Measurements from ENCODE around the gene AFAP1L2.

Gene AFAP1L2, protein sequence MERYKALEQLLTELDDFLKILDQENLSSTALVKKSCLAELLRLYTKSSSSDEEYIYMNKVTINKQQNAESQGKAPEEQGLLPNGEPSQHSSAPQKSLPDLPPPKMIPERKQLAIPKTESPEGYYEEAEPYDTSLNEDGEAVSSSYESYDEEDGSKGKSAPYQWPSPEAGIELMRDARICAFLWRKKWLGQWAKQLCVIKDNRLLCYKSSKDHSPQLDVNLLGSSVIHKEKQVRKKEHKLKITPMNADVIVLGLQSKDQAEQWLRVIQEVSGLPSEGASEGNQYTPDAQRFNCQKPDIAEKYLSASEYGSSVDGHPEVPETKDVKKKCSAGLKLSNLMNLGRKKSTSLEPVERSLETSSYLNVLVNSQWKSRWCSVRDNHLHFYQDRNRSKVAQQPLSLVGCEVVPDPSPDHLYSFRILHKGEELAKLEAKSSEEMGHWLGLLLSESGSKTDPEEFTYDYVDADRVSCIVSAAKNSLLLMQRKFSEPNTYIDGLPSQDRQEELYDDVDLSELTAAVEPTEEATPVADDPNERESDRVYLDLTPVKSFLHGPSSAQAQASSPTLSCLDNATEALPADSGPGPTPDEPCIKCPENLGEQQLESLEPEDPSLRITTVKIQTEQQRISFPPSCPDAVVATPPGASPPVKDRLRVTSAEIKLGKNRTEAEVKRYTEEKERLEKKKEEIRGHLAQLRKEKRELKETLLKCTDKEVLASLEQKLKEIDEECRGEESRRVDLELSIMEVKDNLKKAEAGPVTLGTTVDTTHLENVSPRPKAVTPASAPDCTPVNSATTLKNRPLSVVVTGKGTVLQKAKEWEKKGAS

DNA sequence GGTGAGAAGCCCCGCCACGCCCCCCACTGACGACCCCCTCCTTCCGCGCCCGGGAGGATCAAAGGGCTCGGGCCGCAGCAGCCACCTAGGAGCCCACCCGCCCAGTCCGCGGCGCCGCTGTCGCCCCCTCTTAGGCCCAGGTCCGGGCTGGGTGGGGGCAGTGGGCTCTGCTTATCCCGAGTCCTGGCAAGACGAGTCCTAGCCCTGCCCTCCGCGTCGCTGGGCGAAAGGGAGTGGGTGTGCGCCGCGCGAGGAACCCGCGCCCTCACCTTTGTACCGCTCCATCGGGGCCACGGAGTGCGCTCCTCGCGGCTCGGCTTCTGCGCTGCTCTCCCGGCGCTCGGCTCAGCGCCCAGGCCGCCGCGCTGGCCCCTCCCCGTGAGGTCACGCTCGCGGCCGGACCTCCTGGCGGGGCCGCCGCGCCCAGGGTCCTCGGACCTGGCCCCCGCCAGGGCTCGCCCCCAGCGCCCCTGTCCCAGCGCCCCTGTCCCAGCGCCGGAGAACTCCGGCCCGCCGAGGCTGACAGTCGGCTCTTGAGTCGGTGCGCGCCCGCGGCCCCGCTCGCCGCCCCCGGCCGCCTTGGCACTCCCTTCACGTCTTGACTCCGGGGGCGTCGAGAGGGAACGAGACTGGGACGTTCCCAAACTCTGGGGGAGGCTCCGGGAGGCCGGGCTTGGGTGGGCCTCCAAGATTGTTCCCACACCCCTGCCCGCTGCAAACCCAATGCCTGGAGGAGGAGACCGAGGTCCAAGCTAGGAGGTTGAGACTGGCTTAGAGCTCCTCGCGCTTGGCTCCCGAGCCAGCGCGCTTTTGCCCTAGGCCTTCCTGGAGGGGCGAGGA, at the start of gene AFAP1L2:
AFAP1L2 (minus strand) TSS at position 332 of the 840 bp plus-strand sequence; CDS start at position 285, 47 bp downstream.
- DNase-seq (ENCODE audit: low read depth): no peak

DNA sequence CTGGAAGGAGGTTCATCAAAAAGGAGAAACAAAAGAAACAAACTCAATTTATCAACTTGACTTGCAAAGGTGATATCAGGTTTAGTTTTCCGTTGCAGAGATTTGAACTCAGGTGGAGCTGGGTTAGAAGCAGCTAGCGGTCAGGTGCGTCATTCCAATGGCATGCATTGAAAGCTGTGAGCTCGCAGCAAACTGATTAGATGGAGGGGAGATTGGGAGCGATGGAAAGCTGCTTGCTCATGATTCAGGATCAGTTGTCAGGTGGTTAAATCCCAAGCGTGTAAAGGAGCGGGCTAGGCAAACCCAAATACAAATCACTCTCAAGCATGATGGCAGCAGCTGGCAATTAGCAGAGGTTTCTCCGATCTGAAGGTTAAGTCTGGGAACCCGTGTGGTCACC, 49.3 kb upstream of the AFAP1L2 start:
- no peak for DNase-seq (ENCODE audit: low read depth)

DNA sequence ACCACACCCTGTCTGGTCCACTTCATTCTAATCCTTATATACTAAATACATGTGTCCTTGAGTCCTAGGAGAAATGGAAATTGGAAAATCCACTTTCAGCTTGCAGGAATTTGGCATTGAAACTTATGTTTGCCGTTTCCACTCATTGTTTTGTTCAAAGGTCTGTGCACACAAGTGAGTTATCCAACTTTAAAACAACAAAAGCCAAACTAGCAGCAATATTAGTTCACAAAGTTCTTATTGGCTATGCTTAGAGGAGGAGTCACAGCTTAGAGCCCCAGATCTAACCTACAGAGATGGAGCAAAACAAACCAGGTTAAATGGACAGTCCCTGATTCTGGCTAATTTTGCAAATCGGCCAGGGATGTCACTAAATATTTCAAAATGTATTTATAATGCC, 44.6 kb upstream of the AFAP1L2 start:
- no peak for DNase-seq (ENCODE audit: low read depth)

DNA sequence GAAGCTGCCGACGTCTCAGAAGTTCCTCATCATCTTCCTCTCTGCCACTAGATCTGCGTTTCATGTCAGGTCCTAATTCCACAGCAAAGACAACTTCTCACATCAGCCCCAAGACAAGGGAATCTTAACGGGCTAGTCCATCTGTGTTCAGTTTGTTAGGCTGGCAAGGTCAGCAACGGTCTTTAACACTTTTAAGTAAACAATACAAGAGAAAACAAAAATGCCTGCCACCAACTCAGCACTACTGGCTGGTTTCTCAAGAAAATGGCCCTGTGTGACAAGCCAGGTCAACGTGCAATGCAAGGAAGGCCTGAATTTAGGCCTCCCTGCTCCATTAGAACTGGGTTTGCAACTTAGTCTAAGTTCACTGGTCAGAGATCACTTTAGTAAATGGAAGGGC, 41.0 kb upstream of the AFAP1L2 start:
- DNase-seq (ENCODE audit: low read depth): no peak

DNA sequence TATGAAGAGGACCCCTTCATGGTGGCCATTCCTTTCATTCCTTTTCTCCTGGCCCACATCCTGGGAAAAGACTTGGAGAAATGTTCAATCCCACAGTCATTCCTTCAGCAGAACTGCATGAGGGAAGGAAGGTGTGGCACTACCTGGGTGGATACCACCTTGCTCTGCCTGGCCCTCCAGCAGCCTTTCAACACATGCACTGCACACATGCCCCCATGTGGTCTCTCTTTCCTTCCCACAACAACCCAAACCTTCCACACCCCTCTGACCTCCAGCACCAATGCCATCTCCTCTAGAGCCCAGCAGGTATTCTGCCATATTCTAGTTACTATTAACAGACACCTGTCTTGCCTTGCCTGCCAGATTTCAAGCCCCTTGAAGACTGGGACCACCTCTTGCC, 40.5 kb upstream of the AFAP1L2 start:
- DNase-seq (ENCODE audit: low read depth): no peak

DNA sequence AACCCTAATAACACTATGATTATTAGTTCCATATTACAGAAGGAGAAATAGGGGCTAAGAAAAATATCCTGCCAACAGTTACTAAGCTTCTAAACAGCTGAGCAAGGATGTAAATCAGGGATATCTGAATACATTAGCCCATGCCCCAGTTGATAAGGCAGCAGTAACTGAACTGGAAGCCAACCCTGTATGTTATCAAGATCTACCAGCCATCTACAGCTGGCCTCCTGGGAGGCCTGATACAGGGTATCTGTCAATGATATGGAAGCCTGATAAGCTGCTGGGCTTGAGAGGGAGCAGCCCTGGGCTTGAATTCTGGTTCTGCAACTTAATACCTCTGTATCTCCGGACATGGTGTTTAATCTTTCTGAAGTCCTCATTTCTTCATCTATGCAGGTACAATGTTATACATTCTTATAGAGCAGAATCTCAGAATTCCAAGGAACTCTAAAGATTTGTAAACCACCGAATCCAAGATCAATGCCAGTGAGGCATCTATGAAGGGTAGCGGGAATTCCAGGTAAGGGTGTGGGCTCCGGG, 37.9 kb upstream of the AFAP1L2 start:
- no peak for DNase-seq (ENCODE audit: low read depth)

DNA sequence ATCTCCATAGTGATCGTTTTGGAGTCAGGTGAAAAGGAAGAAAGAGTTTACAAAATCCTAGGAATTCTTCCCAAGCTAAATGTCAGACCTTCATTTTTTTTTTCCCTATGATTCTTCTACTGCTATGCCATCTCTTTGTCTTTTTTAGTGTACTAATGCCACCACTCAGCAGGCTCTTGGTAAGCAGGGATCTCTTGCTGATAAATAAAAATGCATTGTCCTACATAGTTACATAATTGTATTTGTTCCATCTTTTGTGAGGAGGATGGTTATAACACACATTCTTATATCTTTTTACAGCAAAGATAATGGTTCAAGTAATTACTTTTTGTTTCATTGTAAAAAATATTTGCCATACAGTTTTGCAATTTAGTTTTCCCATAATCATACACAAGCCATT, 36.8 kb upstream of the AFAP1L2 start:
- DNase-seq (ENCODE audit: low read depth): no peak

DNA sequence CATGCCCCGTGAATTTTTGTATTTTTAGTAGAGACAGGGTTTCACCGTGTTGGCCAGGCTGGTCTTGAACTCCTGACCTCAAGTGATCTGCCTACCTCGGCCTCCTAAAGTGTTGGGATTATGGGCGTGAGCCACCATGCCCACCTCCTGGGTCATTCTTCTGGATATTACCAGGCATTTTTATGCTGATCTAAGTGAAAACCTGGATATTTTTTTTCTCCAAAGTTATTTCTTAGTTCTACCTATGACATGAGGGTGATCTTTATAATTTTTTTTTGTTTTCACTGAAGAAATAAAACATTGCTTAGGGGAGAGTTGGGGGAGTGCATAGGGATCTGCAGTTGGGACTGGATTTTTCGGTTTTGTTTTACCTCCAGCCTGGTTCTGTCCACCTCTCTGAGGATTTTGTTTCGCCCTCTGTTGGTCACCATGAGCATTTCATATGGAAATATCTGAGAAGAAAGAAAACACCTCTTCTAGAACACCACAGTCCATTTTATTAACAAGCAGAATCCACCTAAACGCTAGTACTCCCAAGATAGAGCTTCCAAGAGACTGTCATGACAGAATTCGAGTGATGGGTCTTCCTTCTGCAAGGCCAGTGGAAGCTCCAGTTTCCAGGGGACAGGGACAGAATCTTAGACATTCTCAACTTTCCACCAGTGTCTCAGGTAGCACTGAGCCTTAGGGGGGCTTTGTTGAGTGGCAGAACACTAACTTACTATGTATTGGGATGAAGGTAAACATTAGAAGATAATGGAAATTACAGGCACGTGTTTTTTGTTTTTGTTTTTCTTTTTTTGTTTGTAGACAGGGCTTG, 33.4 kb upstream of the AFAP1L2 start:
- peak; percentile 20 for DNase-seq (ENCODE audit: low read depth)

DNA sequence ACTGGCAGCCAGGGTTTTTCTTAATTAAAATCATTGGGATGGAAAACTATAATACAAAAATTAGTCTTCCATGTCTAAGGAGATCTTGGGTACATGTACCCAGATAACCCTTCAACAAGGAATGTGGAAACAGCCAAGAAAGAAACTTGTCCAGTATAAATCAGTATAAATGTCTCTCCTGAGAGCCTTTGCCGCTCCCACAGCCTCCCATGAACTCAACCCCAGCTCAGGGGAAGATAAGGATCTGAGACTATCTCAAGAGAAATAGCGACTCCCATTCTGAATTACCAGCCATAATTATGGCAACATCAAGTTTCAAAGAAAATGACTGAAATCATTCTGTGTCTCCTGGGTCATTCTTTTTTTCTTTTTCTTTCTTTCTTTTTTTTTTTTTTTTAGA, 32.6 kb upstream of the AFAP1L2 start:
- DNase-seq (ENCODE audit: low read depth): peak; percentile 74

DNA sequence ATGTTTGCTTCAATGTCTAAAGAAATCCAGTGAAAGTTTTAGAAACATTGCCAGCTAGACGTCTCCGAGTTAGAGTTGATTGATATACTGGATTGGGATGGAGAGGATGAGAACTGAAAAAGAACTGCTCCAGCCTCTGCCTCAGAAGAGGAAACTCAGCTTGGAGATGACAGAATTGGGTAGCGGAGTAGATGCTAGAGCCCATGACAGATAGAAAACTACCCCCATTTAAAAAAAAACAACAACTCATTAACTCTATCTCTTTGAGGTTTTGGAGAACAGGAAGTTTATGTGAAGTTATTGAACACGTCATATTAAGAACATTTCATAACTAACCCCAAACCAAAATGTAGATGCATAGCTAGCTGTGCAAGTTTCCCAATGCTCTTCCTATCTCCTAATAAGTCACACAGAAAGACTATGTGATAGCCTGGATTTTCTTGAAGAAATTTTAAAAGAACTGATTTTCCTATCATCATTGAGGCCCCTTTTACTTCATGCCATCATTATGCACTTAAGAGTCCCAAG, 28.3 kb upstream of the AFAP1L2 start:
- DNase-seq (ENCODE audit: low read depth): peak; percentile 83

DNA sequence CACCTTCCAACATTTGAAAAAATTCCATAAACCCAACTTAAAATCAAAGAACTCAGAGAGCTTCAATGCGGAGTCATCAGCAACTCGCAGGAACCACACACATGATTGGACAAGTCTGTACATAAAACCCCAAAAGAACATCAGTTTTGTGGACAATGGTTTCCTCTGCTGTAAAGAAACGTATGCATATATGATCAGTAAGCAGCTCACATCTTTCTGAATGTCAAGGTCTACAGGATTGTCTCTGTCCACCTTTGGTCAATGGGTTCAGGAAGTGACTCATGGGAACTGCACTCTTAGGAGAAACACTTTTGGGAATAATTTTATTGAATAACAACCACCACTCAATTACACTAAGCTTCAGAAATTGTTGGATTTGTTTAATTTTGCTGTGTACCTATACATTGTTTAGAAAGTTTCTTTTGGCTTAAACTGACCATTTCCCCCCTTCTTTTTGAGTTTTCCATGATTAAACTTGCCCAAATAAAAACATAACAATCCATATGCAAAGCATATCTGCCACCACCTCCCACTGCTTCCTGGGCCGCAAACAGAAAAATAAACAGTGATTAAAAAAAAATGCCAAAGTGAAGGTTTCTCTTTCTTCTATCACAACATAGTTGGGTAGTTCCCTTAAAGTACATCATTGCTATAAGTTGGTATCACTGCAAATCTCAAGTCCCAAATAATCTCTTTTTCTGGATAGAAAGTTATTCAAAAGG, 27.3 kb upstream of the AFAP1L2 start:
- no peak for DNase-seq (ENCODE audit: low read depth)

DNA sequence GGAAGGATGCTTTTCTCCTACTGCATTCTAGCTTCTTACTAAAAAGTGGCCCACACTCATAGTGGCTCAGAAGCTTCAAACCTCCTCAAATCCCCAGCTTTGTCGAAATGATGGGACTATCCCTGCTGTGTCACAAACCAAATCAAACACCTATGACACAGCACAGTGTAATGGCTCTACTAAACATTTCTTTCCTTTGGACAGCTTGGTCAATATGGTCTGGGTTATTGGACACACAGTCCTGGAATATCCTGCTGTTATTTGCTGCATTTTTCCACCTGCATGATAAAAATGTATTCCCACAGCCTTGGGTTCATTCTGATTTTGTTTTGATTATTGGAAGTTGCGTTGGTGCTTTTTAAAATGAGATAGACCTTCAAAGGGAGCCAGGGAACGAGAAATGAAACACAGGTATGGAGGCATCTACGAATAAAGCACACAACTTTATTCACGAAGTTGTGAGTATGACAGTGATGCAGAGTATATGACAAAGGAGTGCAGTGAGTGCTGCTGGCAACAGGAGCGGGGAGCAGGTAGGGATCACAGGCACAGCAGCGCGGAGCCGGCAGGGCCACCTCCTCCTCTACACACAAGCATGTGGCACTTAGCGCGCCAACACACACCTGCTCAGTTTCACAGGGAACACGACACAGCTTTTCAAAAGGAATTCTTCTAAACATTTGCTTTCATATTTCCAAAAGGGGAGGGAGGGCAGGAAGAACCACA, 26.5 kb upstream of the AFAP1L2 start:
- no peak for DNase-seq (ENCODE audit: low read depth)

DNA sequence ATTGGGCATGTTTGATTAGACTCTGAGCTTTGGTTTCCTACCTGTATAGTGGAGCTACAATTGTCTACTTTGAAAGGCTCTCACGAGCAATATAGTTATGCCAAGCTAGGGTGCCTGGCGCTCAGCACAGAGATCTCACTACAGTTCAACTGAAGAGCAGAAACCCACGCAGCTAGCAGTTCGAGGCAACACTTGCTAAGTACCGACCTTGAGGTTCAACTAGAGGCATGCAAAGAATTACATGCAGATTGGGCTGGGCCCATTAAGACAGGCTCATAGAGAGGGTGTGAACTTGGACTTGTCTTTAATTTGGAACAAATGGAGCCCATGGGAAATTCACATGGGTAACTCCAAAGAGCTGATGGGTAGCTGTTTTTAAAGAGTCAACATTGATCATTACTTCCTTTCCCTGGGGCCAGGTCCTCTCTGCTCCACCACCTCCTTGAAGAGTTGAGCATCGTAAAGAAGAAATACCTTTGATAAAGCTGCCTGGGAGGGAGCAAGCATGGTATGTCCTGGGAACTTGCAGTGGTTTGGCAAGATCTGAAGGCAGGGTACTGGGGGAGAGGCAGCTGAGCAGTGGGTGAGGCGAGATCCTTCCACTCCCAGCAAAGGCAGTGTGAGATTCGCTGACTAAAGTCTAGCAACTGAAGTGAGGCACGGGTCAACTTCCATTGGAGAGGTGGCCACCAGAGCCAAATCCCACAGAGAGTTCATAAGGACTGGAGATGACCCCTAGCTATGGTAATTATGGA, 25.5 kb upstream of the AFAP1L2 start:
- peak; percentile 57 for DNase-seq (ENCODE audit: low read depth)

DNA sequence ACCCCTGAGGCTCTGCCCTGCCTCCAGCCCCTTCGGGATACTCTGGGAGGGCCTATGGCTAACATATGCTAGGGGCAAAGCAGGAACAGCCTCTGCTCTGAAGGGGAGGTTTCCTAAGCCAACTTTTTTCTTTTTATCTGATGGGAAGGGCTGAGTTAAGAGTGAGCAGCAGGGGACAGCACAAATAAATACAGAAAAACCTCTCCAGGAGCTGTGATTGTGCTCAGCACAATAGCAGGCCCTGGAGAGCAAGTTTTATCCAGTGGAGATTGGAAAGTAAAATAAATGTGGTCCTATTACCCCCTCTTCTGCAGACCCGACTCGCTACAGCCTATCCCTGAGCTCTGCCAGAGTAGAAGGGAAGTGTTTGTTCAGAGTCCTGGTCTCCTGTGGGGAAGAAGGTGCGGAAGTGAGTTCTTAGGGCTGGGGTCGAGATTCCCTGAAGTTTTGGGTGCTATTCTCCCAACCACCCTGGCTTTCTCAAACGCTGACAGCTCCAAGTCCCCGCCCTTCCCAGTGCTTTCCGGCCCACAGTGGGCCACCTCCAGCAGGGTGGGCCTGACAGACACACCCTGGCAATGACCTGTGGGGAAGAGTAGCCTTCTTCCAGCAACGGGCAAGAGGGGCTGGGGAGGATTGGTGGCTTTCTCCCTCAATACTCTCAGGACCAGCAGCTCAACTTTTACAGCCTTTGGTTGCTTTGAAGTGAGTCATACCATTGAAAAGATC, 23.0 kb upstream of the AFAP1L2 start:
- no peak for DNase-seq (ENCODE audit: low read depth)

DNA sequence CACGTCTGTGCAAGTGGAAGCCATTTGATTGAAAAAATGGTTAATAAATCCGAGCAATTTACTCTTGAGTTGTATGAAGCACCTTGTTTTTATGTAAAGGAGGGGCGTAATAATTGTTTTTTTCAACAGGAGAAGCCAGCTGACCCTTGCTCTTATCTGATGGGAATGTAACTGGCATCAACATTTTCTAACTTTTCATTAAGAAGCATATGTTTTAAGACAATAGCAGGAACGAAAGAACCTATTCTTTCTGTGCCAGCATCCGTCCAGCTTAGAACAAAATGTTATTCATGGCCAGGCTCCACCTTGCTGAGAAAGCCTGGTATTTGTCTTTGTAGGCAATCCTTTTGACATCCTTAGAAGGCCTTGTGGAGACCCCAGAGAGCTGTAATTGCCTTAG, 22.2 kb upstream of the AFAP1L2 start:
- no peak for DNase-seq (ENCODE audit: low read depth)

DNA sequence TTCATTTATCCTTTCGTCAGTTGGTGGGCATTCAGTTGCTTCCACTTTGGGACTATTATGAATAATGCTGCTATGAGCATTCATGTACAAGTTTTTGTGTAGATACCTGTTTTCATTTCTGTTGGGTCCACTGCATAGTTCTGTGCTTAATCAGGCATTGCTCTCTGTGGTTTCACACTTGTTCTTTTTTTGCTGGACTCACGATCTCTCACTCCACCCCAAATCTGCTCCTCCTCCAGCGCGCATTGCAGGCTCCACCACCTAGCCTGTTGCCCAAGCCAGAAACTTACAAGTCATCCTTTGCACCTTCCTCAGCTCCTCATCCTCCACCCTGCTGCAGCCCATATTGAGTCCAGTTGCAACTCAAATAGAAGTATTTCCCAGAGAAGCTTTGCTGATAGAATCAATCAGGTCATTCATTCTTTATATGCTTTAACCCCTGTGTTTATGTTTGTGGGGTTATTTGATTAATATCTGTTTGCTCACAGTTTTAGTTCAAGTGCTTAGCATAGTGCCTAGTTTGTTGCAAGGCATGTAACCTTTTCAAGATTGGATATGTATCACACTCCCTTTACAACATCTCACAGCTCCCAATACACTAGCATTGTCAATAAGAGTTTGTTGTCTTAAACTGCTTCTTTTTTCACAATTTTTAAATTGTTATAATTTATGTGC, 16.6 kb upstream of the AFAP1L2 start:
- DNase-seq (ENCODE audit: low read depth): no peak

DNA sequence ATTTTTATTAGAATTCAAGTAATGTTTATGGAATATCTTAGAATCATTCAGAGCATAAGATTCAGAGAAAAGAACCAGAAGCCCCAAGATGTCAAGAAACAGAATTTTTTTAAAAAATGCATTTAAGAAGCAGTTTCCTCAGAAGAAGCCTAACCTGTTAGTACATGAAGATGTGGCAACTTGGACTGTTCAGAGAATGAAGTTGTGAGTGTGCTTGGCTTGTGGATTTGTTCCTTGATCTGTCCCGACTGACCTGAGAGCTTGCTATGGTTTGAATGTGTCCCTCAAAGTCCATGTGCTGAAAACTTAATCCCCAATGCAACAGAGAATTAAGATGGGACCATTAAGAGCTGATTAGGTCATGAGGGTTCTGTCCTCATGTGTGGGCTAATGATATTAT, 13.8 kb upstream of the AFAP1L2 start:
- no peak for DNase-seq (ENCODE audit: low read depth)
